ENCODE measurements around the gene PTPRN2. TPM values are rescaled to one million over a fixed set of nuclear protein-coding genes. Genes with fewer than 3 reads are reported as not detected.

Gene PTPRN2
- polyA plus RNA-seq, 1 of the 3 experiments (the other 2 are of a cell fraction) = 4.0 TPM

- TF ChIP-seq CHD2 (IDR thresholded peaks at IDR 0.05; ENCODE audit: low read length, partially characterized antibody) = no peak
These were observed 824.2 kb downstream of the PTPRN2 start (continued) for GRCh38 chr7:157763279-157764000.

GRCh38 chr7:157762824-157763223 lies 824.8 kb downstream of the PTPRN2 start:
- 68% methylated on average over 11 of the region's 13 CpGs for WGBS (ENCODE audit: low lambda C conversion rate)
- H3K4me1 ChIP-seq (ENCODE audit: control insufficient read depth in 1 of 2, insufficient read depth in 2 of 2, low read depth in 1 of 2, low read length in 1 of 2) = peaks cover 0 to 10% of the 10 kb centered on the region in 2 experiments; a peak in 1 of 4 replicates
- H4K20me1 ChIP-seq (ENCODE audit: insufficient read depth) = no peaks in the 10 kb centered on the region
- DNase-seq = no peak
- H3K27ac ChIP-seq (ENCODE audit: low read depth in 2 of 2, low read length in 1 of 2) = no peak overlapping the region
- no peak overlapping the region for H3K4me3 ChIP-seq (ENCODE audit: low read depth in 2 of 2, low read length in 1 of 2)
- ChIA-PET POLR2A (no interaction called here), CTCF (no interaction called here)
- TF ChIP-seq POLR2AphosphoS5 (IDR thresholded peaks at IDR 0.05; ENCODE audit: low read depth, low read length) (no peak), PBX3 (IDR thresholded peaks at IDR 0.05) (no peak), TAF1 (IDR thresholded peaks at IDR 0.05; ENCODE audit: borderline replicate concordance, low read depth, low read length) (no peak), SMC3 (IDR thresholded peaks at IDR 0.05; ENCODE audit: low read depth, low read length) (no peak), TEAD4 (IDR thresholded peaks at IDR 0.05; ENCODE audit: borderline replicate concordance, insufficient read depth) (no peak), NFIC (IDR thresholded peaks at IDR 0.05; ENCODE audit: borderline replicate concordance) (no peak), GATA2 (CRISPR knock-in tag; IDR thresholded peaks at IDR 0.05) (no peak), IRF3 (IDR thresholded peaks at IDR 0.05; ENCODE audit: low read depth, low read length) (no peak), RFX5 (IDR thresholded peaks at IDR 0.05; ENCODE audit: low read length) (no peak), GABPA (IDR thresholded peaks at IDR 0.05; ENCODE audit: low read depth) (no peak), FOXJ3 (CRISPR knock-in tag; IDR thresholded peaks at IDR 0.05) (no peak), ZBTB33 (IDR thresholded peaks at IDR 0.05; ENCODE audit: borderline replicate concordance, low read depth) (no peak)
- H3F3A ChIP-seq (replicated peaks; ENCODE audit: insufficient read depth) = no peaks in the 10 kb centered on the region
- H3K4me2 ChIP-seq = no peak overlapping the region
- H3K36me3 ChIP-seq (replicated peaks in 1 of 2; ENCODE audit: control insufficient read depth in 1 of 2, insufficient read depth in 2 of 2, low read length in 1 of 2) = no peaks in the 10 kb centered on the region
- no peaks in the 10 kb centered on the region for H3K27me3 ChIP-seq (ENCODE audit: insufficient read depth)
- no peaks in the 10 kb centered on the region for H3K79me2 ChIP-seq (ENCODE audit: insufficient read depth)
- no peaks in the 10 kb centered on the region for H3K9me2 ChIP-seq
- no peak overlapping the region for H3K9ac ChIP-seq
- H3K9me3 ChIP-seq = no peaks in the 10 kb centered on the region
- no peak overlapping the region for H2AFZ ChIP-seq (ENCODE audit: low read depth)
